Measurements from ENCODE around the gene SPIN4.
"Not testable (repeated sequence)": the region's sequence is repeated elsewhere in the genome, so short reads cannot be mapped to it uniquely, and the experiment has no call there.

The SPIN4 gene

GRCh38 chrX:63350941-63351616, at the start of gene SPIN4:
Gene SPIN4, minus strand, starts transcription at chrX:63351332. Its CDS starts 513 bp downstream, at chrX:63350819.
- peak; percentile 61 for DNase-seq

GRCh38 chrX:63400340-63400739, 49.2 kb upstream of the SPIN4 start:
- DNase-seq: no peak

- DNase-seq: no peak
These were observed 43.7 kb upstream of the SPIN4 start for GRCh38 chrX:63394872-63395271.

DNA sequence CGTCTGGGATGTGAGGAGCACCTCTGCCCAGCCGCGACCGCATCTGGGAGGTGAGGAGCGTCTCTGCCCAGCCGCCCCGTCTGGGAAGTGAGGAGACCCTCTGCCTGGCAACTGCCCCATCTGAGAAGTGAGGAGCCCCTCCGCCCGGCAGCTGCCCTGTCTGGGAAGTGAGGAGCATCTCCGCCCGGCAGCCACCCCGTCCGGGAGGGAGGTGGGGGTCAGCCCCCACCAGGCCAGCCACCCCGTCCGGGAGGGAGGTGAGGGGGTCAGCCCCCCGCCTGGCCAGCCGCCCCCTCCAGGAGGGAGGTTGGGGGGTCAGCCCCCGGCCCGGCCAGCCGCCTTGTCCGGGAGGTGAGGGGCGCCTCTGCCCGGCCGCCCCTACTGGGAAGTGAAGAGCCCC, 42.0 kb upstream of the SPIN4 start:
- not testable (repeated sequence) for DNase-seq

DNA sequence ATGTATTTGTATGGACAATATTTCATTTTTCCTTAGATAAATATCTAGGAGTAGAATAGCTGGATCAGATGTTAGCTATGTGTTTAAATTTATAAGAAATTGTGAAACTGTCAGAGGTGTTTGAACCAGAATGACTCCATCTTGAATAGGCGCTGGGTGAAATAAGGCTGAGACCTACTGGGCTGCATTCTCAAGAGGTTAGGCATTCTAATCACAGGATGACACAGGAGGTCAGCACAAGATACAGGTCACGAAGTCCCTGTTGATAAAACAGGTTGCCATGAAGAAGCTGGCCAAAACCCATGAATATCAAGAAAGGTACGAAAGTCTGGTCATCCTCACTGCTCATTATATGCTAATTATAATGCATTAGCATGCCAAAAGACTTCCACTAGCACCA, 36.3 kb upstream of the SPIN4 start:
- no peak for DNase-seq

DNA sequence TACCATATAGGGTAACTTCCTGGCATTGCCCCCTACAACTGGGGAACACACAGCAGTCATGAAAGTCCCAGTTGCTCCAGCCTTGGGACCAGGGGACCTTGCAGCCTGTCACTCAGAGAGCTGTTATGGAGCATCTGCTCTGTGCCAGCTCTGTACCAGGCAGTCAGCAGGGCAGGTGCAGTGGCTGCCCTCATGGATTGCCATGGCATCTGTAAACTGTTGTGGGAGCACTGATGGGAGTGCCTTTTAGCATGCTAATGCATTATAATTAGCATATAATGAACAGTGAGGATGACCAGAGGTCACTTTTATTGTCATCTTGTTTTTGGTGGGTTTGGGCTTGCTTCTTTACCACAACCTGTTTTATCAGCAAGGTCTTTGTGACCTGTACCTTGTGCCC, 33.1 kb upstream of the SPIN4 start:
- DNase-seq: not testable (repeated sequence)

- DNase-seq: not testable (repeated sequence)
These were observed 21.9 kb upstream of the SPIN4 start for GRCh38 chrX:63373012-63373411.

DNA sequence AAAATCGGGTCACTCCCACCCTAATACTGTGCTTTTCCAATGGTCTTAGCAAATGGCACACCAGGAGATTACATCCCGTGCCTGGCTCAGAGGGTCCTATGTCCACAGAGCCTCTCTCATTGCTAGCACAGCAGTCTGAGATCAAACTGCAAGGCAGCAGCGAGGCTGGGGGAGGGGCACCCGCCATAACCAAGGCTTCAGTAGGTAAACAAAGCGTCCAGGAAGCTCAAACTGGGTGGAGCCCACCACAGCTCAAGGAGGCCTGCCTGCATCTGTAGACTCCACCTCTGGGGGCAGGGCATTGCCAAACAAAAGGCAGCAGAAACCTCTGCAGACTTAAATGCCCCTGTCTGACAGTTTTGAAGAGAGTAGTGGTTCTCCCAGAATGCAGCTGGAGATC, 16.6 kb upstream of the SPIN4 start:
- DNase-seq: not testable (repeated sequence)

DNA sequence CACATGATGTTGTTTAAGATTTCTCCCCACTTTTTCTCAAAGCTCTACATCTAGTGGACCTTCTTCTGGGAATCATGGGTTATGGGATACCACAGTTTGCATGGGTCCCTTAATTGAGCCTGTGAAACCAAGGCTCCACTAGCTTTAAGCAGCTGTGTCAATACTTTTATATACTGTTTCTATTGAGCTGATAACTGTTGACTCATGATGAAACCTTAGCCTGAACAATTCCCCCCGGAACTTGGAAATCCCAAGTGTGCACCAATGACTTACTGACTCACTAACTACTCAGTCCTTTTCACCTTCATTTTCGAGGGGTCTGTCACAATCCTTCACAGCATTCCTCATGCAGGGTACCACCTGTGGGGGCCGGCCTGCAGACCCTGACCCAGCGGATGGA, 12.7 kb upstream of the SPIN4 start:
- no peak for DNase-seq

- DNase-seq: no peak
These were observed 10.4 kb upstream of the SPIN4 start for GRCh38 chrX:63361494-63361893.

DNA sequence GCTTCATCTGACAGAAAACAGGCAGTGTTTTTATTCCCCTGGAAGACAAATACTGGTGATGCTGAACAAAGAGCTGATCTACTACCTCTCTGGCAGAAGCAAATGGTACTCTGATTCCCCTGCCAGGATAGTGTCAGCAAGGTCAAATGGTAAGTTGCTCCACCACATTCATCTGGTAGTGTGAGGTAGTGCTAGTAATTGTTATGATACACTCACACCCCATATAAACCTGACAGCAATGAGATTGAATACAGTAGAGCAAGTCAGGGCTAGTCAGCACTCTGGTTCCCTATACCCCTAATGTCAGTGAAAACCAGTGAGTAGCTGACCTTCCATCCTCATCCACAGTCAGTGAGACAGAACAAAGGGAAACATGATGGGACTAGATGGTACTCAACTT, 3.4 kb upstream of the SPIN4 start:
- no peak for DNase-seq

- DNase-seq: peak; percentile 11
These were observed 661 bp downstream of the SPIN4 start for GRCh38 chrX:63350465-63350877.

DNA sequence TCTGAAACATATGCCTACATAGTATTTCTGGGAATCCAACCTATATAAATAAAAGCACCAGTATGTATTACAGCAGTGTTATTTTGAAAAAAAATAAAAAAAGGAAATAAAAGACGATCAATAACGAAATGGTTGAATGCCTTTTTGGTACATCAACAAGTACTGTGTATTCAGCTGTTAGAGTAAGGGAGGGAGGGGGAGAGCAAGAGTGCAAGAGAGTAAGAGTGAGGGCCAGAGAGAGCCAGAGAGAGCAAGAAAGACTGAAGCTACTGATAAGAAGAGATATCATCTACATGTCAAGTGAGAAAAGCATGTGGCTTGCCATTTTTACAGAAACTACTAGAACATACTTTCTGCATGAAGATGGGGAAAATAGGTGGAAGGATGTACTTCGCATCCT, 1.8 kb downstream of the SPIN4 start:
- DNase-seq: no peak

- DNase-seq: no peak
These were observed 20.5 kb downstream of the SPIN4 start for GRCh38 chrX:63330681-63331080.

- DNase-seq: no peak
These were observed 23.3 kb downstream of the SPIN4 start for GRCh38 chrX:63327788-63328187.

DNA sequence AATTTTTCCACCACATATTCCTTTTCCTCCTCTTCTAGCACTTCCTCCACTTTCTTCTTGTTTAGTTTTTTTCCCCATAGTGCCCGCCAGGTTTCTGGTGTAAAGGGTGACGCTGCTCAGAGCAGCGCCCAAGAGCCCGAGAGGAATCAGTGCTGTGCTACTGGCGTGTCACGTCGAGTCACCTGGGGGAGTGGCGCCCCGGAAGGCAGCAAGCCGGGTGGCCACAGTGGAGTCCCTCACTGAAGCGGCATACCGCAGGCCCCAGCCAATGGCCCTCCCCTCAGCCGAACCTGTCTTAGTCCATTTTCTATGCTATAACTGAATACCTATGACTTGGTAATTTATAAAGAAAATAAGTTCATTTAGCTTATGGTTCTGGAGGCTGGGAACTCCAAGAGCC, 51.5 kb downstream of the SPIN4 start:
- no peak for DNase-seq

Measured in activated naive CD4-positive, alpha-beta T cell treated with Interleukin-2 at 50 U/mL for 16 hours (primary cell).